Activated naive CD8-positive, alpha-beta T cell treated with anti-CD3 and anti-CD28 coated beads, Interleukin-2, amount 50 U/mL, for 16 hours (primary cell): ENCODE data around the gene OPRM1.
A peak's percentile ranks its signal among the peaks of the same experiment; 100 is the strongest.
"Not testable (repeated sequence)": the region's sequence is repeated elsewhere in the genome, so short reads cannot be mapped to it uniquely, and the experiment has no call there.

Experiments
- DNase-seq: peaks from one replicate; pipeline ENCODE4 v3.0.0-alpha.2; 2020; ENCODE audit warnings: low read depth, low spot score

OPRM1 gene

GRCh38 chr6:154140743-154141142 is 101.7 kb downstream of the OPRM1 start:
- no peak for DNase-seq

GRCh38 chr6:154143753-154144152 is 104.7 kb downstream of the OPRM1 start:
- DNase-seq: no peak

GRCh38 chr6:154154389-154154967 is 115.4 kb downstream of the OPRM1 start:
- peak; percentile 39 for DNase-seq

GRCh38 chr6:154156135-154156896 is 117.3 kb downstream of the OPRM1 start:
- peak; percentile 22 for DNase-seq

GRCh38 chr6:154157082-154157481 is 118.0 kb downstream of the OPRM1 start:
- peak; percentile 14 for DNase-seq

GRCh38 chr6:154157706-154158105 is 118.7 kb downstream of the OPRM1 start:
- no peak for DNase-seq

GRCh38 chr6:154159126-154159525 is 120.1 kb downstream of the OPRM1 start:
- no peak for DNase-seq

- DNase-seq: no peak
Observed at GRCh38 chr6:154161689-154162088, 122.6 kb downstream of the OPRM1 start.

- no peak for DNase-seq
Observed at GRCh38 chr6:154164397-154164796, 125.4 kb downstream of the OPRM1 start.

GRCh38 chr6:154165478-154165877 is 126.4 kb downstream of the OPRM1 start:
- DNase-seq: no peak

GRCh38 chr6:154166140-154166539 is 127.1 kb downstream of the OPRM1 start:
- no peak for DNase-seq

GRCh38 chr6:154167126-154167525 is 128.1 kb downstream of the OPRM1 start:
- DNase-seq: no peak

- DNase-seq: no peak
Observed at GRCh38 chr6:154169193-154169847, 130.3 kb downstream of the OPRM1 start.

GRCh38 chr6:154170106-154170505 is 131.1 kb downstream of the OPRM1 start:
- no peak for DNase-seq

- not testable (repeated sequence) for DNase-seq
Observed at GRCh38 chr6:154172393-154172792, 133.4 kb downstream of the OPRM1 start.

GRCh38 chr6:154179434-154179833 is 140.4 kb downstream of the OPRM1 start:
- DNase-seq: no peak

GRCh38 chr6:154187203-154187602 is 148.2 kb downstream of the OPRM1 start:
- DNase-seq: no peak

GRCh38 chr6:154187714-154188113 is 148.7 kb downstream of the OPRM1 start:
- DNase-seq: no peak

- no peak for DNase-seq
Observed at GRCh38 chr6:154196333-154196885, 157.4 kb downstream of the OPRM1 start.

- no peak for DNase-seq
Observed at GRCh38 chr6:154197196-154197860, 158.3 kb downstream of the OPRM1 start.

GRCh38 chr6:154201688-154202087 is 162.6 kb downstream of the OPRM1 start:
- DNase-seq: not testable (repeated sequence)

- DNase-seq: no peak
Observed at GRCh38 chr6:154202339-154202738, 163.3 kb downstream of the OPRM1 start.
